Left colon (tissue), 2 donors: ENCODE measurements around the gene ALOX5AP. TPM values are rescaled to one million over a fixed set of nuclear protein-coding genes. Genes with fewer than 3 reads are reported as not detected.

Source experiments
- ATAC-seq: fragments of 200-7000 bp; cut with Tn5 transposase; one replicate; pipeline ENCODE4 v1.9.1; 2020; ENCODE audit warnings: mild to moderate bottlenecking, moderate library complexity
- DNase-seq, 2 donors: peaks; one replicate each; pipeline ENCODE4 v3.0.0-alpha.2; 2020
- intact Hi-C, 2 donors: fragments of 100-400 bp; cut with DNase I in 1 of 2; cut with micrococcal nuclease in 1 of 2; formaldehyde crosslinking; loops; one replicate each; pipeline versions ENCODE4 v1.11.2 to v1.14.0; 2022; cut with DNase I, micrococcal nuclease
- total RNA-seq, 2 donors: library from RNA; stranded (reverse); fragmentation: NEBNext Ultra II Directional; extraction: Animal tissue kit (Norgen Biotek cat#: 25700); gene quantifications; one replicate each; pipeline ENCODE4 v1.2.1, GENCODE V29; 2021
- donor health status: DM: no; HTN: no; CAD: no.
- donor health status: DM: yes; HTN: yes; CAD: no.

ALOX5AP gene
- total RNA-seq, 2 donors from 2014 or later = 4.9 to 7.6 TPM

DNA sequence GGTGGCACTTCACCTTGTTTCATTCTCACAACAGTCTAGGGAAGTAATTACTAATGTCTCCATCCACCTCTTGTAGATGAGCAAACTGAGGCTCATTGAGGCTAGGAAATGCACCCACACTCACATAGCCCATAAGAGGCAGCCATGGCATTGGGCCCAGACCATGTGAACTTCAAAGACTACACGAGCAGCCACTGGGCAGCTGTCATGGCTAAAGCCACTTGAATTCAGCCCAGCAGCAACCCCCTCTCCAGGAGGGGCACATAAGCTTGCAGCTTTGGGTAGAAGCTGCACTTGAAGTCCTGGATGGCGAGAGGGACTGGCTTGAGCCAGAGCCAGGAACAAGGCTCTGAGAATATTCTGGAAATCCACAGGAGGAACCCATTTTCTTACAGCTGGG lies 13.4 kb downstream of the ALOX5AP start:
- no peak for ATAC-seq

DNA sequence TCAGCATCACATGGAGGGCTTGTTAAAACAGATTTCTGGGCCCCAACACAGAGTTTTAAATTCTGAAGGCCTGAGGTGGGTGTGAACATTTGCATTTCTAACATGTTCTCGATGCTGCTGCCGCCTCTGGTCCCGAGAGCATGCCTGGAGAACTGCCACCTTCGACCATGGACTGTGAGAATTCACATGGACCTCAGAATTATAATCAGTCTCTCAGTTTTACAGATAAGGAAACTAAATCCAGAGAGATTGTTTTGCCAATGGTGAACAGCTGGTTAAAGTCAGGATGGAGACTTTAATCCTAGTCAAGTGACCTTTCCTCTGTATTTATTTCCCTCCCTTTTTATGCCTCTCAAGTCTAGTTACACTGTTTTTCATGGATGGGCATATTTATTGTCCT lies 14.7 kb downstream of the ALOX5AP start:
- no peak for DNase-seq
- peak; percentile 7 for ATAC-seq
- intact Hi-C loops = no loop called here

More for the DNA sequence above, 13.4 kb downstream of the ALOX5AP start:
- intact Hi-C loops = no loop called here
- no peak for DNase-seq

DNA sequence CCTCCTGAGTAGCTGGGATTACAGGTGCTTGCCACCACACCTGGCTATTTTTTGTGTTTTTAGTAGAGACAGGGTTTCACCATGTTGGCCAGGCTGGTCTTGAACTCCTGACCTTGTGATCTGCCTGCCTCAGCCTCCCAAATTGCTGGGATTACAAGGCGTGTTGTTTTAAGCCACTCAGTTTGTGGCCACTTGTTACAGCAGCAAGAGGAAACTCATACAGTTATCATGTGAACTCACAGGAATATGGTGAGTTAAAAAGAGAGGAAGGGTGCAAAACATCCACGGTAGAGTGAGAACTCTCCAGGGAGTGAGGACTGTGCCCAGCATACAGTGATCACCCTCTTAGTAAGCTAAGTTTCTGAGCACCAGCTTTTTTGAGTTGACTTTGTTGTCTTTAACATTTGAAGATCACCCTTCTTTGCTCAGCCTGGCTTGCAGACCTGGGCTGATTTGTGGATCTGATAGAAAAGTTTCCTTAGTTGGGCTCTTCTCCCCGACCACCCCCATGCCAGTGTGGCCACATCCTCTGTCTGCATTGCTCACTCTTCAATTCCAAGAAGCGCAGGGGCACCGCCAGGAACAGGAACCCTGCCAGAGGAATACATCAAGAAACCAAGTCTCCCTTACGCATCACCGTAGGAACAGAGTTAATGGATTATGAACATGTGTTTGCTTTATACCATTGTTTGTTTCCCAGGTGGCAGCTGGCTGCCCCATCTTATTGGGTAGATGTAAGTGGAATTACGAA lies 16.0 kb downstream of the ALOX5AP start:
- ATAC-seq (no peak), DNase-seq (no peak)
- intact Hi-C loops = no loop called here

DNA sequence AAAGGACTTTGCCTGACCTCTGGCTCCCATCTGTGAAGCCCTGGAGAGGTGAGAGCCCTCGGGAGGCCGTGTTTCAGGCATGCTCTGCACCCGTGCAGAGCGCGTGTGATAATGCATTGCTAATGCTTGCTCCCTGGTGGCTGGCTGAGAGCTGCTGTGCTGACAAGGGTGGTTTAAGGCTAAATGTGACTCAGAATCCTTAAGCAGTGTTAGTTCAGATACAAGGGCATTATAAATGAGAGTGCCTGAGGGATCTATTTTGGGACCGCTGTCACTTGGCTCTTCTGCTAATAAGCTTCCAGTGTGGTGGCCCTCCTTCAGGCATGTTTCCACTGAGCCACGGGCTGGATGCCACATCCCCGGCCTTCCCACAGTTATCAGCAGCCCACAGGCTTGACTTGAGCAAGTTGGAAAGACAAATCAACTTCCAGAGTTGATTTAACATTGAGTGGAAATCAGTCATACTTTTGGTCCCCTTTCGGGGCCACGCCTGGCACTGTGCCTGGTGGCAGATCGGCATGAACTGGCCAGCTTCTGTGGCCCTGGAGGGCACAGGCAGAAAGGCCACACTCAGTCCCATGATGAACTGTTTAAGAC lies 17.0 kb downstream of the ALOX5AP start:
- intact Hi-C loops = no loop called here
- no peak for DNase-seq
- no peak for ATAC-seq

DNA sequence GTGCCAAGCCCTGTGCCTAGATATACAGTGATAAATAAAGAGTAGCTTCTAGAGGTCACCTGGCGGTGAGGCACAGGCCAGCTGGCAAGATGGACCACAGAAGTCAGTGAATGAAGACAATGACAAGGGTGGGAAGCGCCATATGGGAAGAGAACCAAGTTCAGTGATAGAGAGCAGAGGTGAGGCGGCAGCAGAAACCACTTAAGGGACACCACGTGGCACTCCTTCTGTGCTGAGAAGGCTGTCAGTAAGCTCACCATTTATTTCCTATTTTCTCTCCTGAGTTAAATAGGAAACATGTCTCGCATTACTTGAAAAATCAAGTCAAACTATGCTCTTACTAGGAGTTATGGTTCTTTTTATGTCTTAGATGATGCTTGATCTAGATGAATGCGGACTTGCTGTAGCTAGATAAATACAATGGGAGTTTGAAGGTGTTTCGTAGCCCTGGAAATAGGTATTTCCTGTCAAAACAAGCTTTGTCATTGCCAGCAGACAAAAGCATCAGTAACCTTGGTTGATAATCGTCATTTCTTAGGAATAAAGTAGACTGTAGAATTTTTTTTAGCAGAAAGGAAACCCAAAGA lies 17.8 kb downstream of the ALOX5AP start:
- intact Hi-C loops = no loop called here

DNA sequence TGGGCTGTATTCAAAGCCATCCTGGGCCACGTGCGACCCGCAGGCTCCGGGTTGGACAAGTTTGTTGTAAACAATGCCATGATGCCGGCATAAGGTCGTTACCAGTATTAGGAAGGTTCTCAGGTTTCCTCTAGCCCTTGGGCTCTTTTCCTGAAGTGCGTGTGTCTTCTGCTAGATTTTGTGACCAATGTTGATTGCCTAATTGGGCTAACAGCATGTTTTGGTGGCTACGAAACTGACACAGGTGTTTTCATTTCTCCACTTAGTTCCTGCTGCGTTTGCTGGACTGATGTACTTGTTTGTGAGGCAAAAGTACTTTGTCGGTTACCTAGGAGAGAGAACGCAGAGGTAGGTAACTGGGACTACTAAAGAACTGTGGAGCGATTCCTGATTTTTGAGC lies 20.3 kb downstream of the ALOX5AP start:
- ATAC-seq = no peak
- intact Hi-C loops = no loop called here
- no peak for DNase-seq

More for the DNA sequence above, 17.8 kb downstream of the ALOX5AP start:
- no peak for DNase-seq
- ATAC-seq = no peak

DNA sequence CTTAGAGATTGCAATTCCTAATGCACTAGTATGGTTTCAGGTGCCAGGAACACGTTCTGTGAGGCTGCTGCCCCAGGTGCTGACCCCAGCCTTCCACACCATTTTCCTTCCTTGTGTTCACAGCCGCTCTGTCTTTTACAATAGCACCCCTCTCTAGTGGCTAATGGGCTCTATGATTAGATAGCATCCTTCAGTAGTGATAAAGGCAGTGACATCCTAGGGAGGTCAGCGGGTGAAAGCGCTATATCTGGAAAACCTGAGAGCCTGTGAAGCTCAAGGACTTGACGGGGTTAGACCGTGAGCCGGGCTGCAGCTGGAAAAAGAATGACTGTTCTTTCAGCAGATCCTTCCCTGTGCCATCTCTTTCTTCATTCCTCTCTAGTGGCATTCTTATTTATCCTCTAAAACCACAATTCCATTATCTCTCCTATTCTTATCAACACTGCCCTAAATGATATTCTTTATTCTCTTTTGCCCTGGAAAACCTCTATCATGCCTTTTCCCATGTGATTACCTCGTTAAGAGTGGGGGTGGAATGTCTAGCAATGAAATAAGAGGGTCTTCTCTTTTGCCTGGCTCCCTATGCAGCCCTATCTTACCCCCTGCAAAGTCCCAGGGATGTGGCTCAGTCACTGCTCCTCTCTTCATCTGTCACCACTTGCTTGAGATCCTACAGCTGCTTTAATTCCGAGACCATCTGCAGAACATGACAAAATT lies 21.8 kb downstream of the ALOX5AP start:
- ATAC-seq = no peak
- no peak for DNase-seq

DNA sequence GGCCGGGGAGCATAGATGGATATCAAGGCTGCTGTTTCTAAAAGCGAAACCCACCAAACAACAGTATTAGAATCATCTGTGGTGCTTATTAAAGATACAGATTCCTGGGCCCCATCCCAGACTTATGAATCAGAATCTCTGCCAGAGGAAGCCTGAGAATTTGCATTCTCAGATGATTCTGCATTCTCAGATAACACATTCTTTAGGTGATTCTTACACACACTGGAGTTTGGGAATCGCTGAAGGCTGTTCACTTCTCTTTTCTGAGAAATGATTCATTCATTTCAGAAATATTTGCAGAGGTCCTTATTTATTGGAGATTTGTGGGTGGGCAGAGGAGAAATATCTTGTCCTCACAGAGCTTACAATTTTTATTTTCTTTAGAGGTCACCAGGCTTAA lies 24.4 kb downstream of the ALOX5AP start:
- intact Hi-C loops = no loop called here
- ATAC-seq (no peak), DNase-seq (no peak)

More for the DNA sequence above, 21.8 kb downstream of the ALOX5AP start:
- intact Hi-C loops = no loop called here

DNA sequence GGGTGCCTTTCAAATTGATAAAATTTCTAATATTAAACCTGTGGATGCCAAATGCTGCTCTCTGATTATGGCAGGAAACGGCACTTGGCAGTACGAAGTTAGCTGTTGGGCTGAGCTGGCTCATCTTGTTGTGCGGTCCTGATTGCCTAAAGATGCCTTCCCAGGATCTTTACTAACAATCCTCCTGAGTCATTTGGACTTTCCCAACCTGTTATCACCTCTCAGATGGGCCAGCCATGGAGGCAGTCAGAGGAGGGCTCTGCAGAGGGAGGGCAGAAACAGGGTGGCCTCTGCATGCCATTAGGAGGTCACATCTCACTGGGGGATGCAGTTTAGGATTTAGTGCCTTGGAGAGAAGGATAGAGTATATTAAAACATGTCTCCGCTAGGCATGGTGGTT lies 27.3 kb downstream of the ALOX5AP start:
- intact Hi-C loops = no loop called here
- DNase-seq (no peak), ATAC-seq (no peak)

DNA sequence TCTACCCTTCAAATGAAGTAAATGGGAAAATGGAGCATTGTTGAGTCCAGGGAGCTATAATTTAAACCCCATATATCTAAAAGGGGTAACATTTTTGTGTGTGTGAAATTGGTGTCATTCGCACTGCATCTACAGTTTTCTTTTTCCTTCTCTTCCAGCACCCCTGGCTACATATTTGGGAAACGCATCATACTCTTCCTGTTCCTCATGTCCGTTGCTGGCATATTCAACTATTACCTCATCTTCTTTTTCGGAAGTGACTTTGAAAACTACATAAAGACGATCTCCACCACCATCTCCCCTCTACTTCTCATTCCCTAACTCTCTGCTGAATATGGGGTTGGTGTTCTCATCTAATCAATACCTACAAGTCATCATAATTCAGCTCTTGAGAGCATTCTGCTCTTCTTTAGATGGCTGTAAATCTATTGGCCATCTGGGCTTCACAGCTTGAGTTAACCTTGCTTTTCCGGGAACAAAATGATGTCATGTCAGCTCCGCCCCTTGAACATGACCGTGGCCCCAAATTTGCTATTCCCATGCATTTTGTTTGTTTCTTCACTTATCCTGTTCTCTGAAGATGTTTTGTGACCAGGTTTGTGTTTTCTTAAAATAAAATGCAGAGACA lies 28.6 kb downstream of the ALOX5AP start:
- DNase-seq (no peak), ATAC-seq (no peak)
- intact Hi-C loops = no loop called here

DNA sequence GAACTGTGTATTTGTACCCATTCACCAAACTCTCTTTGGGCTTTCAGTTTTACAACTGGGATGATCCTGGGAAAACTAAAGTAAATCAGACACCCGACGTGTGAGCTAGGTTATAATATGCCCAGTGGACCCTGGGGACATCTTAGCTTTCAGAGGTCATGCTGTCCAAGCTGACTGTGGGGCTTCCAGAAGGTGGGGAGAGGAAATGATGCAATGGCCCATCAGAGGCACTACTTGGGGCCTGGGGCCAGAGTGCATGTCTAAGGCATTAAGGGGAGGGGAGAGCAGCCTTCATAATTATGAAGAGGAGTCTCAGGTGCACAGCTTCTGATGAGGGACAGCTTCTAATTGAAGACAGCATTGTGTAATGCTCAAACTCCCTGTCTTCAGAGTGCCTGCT lies 30.9 kb downstream of the ALOX5AP start:
- DNase-seq = no peak
- intact Hi-C loops = no loop called here

DNA sequence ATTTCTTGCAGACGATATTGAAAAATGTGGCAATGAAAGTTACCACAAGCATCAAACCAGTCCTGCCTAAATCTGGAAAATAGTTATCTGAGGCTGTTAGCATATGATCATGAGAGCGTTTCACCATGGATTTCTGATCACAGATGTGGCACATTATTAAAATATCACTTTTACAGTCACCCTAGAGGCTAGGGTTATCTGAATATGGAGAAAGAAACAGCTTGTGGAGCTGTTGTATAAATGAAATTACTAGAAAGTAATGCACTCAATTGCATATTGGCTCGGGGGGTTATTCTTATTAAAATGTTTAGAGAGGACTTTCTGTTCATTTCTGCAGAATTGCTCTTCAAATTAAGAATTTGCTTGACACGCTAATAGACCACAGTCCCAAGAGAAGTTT lies 35.6 kb downstream of the ALOX5AP start:
- DNase-seq = no peak
- intact Hi-C loops = no loop called here

More for the DNA sequence above, 30.9 kb downstream of the ALOX5AP start:
- no peak for ATAC-seq

DNA sequence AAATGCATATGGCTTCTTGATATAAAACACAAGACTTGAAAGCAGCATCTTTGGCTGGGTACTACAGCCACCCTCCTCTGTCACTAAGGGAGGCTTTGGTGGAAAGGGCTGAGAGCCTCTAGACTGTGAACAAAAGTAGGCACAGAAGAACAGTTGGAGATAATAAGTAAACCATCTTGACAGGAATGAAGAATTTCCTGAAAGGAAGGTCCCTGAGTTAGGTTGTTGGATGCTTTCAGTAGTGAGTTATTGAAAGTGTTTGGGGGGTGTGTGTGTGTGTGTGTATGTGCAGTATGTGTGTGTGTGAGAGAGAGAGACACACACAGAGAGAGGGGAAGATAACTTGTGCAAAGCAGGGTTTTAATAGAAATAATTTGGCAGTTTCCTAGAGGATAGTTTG lies 38.2 kb downstream of the ALOX5AP start:
- DNase-seq (no peak), ATAC-seq (no peak)
- intact Hi-C loops = no loop called here

More for the DNA sequence above, 35.6 kb downstream of the ALOX5AP start:
- no peak for ATAC-seq

DNA sequence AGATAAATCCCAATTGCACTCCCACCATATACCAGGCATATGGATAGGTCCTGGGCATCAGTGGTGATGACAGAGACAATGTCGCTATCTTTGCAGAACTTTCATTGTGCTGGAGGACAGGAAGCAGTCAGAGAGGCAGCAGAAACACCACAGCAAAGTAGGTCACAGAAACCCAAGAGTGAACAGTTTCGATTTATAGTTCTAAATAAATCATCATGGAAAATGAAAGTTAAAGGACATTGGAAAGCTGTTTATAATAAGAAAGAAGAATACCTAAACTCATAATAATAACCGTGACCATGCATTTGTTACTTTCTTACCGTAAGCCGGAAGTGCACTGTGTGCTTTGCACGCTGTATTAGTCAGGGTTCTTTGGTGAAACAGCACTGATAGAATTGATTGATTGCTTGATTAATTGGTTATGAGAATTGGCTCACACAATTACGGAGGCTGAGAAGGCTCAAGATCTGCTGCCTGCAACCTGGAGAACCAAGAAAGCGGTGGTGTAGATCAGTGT lies 38.9 kb downstream of the ALOX5AP start:
- no peak for DNase-seq
- intact Hi-C loops = no loop called here

DNA sequence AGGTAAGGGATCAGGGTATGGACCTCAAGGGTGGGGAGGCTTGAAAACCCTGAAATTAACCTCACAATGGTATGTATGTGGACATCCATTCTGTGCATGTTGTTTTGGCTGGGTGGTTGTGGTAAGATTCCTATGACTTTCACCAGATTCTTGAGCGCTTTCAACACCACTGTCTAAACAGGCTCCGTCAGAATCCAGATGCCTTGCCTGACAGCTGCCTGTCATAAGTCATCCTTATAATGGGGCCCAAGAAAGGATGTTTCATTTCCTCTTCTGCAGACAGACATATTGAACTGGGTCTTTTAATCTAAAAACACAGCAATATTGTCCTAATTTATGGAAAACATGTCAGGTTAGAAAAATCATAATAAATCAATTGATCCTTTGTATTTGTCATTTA lies 41.3 kb downstream of the ALOX5AP start:
- DNase-seq (no peak), ATAC-seq (no peak)
- intact Hi-C loops = no loop called here

More for the DNA sequence above, 38.9 kb downstream of the ALOX5AP start:
- no peak for ATAC-seq

DNA sequence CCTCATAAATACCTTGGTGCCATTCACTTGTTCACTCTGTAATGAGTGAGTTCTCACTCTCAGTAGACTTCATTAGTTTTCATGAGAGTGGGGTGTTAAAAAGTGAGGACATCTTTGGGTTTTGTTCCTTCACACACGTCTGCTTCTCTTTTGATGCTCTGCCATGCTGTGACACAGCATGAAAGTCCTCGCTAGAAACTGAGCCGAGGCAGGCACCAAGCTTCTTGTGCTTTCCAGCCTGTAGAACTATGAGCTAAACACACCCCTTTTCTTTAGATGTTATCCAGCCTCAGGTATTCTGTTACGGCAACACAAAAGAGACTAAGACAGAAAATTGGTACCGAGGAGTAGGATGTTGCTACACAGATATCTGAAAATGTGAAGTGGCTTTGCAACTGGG lies 43.7 kb downstream of the ALOX5AP start:
- no peak for DNase-seq
- intact Hi-C loops = no loop called here

DNA sequence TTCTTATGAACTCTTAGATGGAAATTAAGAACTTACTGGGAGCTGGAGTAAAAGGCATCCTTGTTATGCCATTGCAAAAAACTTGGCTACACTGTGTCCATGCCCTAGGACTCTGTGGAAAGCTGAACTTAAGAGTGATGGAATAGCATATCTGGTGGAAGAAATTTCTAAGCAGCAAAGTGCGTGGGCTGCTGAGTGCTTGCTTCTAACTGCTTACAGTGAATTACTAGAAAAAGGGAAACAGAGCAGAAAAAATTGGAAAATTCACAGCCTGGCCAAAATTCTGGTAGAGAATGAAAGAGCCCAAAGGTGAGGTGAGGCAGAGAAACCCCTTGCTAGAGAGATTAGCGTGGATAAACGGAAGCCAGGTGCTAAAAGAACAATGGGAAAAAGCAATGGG lies 44.3 kb downstream of the ALOX5AP start:
- intact Hi-C loops = no loop called here
- DNase-seq (no peak), ATAC-seq (no peak)

More for the DNA sequence above, 43.7 kb downstream of the ALOX5AP start:
- no peak for ATAC-seq

DNA sequence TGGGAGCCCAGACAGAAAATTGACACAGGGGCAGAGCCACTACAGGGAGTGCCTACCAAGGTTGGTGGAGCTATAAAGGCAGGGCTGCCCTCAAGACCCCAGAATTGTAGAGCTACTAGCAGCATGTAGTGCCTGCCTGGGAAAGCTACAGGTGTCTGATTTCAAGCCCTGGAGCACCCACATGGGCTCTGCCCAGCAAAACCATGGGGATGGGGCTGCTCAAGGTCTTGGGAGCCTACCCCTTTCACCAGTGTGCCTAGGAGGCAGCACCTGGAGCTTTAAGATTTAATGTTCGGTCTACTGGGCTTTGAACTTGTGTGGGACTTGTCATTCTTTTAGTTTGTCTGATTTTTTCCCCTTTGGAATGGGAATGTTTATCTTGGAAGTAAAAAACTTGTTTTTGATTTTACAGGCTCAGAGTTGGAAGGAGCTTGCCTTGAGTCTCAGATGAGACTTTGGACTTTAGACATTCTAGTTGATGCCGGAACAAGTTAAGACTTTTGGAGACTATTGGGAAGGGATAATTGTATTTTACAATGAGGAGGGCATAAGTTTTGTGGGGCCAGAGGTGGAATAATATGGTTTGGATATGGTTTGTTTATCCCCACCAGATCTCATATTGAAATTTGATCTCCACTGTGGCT lies 45.1 kb downstream of the ALOX5AP start:
- intact Hi-C loops = no loop called here
- DNase-seq (no peak), ATAC-seq (peak; percentile 91)
